Epithelial cell of esophagus (primary cell): ENCODE measurements around the gene BCL2L13.
"Not testable (repeated sequence)": the region's sequence is repeated elsewhere in the genome, so short reads cannot be mapped to it uniquely, and the experiment has no call there.

ENCODE experiments used
- DNase-seq: peaks from one replicate; pipeline ENCODE4 v3.0.0; 2010; ENCODE audit warnings: low read depth
- H3K4me3 ChIP-seq: 2 replicates; pipeline ENCODE4 v1.5.1; 2011; ENCODE audit warnings: mild to moderate bottlenecking, low read length, control low read depth
- TF ChIP-seq, protein P1 (sequence below): IDR thresholded peaks from 2 replicates; pipeline ENCODE4 v1.5.1; 2011; ENCODE audit warnings: low read depth, mild to moderate bottlenecking, low read length, control low read depth, inconsistent platforms; ENCODE audit not compliant: insufficient read depth; ENCODE audit errors: missing control alignments

Gene BCL2L13

GRCh38 chr22:17647991-17648390, 9.4 kb downstream of the BCL2L13 start:
- TF ChIP-seq, protein P1, sequence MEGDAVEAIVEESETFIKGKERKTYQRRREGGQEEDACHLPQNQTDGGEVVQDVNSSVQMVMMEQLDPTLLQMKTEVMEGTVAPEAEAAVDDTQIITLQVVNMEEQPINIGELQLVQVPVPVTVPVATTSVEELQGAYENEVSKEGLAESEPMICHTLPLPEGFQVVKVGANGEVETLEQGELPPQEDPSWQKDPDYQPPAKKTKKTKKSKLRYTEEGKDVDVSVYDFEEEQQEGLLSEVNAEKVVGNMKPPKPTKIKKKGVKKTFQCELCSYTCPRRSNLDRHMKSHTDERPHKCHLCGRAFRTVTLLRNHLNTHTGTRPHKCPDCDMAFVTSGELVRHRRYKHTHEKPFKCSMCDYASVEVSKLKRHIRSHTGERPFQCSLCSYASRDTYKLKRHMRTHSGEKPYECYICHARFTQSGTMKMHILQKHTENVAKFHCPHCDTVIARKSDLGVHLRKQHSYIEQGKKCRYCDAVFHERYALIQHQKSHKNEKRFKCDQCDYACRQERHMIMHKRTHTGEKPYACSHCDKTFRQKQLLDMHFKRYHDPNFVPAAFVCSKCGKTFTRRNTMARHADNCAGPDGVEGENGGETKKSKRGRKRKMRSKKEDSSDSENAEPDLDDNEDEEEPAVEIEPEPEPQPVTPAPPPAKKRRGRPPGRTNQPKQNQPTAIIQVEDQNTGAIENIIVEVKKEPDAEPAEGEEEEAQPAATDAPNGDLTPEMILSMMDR: no peak
- no peak overlapping the region for H3K4me3 ChIP-seq
- DNase-seq: no peak

- no peak for DNase-seq
- H3K4me3 ChIP-seq: no peak overlapping the region
- TF ChIP-seq, protein P1: no peak
These were observed 10.0 kb downstream of the BCL2L13 start for GRCh38 chr22:17648569-17648968.

GRCh38 chr22:17655289-17655688, 16.7 kb downstream of the BCL2L13 start:
- no peak for DNase-seq
- H3K4me3 ChIP-seq: no peak overlapping the region
- TF ChIP-seq, protein P1: no peak

DNA sequence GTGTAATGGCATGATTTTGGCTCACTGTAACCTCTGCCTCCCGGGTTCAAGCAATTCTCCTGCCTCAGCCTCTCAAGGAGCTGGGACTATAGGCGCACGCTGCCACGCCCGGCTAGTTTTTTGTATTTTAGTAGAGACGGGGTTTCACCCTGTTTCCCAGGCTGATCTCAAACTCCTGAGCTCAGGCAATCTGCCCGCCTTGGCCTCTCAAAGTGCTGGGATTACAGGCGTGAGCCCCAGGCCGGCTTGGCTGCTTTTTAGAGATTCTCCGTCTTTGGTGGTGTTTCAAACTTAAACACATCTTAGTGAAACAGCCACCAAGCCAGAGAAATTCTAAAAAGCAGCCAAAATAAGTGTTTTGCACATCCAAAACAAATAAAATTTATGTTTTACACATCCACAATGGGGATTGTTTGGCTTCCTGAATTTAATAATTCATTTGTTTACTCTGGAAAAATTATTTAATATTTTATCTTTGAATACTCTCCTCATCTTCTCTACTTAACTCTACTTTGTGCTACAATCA, 18.4 kb downstream of the BCL2L13 start:
- DNase-seq: no peak
- no peak overlapping the region for H3K4me3 ChIP-seq
- TF ChIP-seq, protein P1: no peak

DNA sequence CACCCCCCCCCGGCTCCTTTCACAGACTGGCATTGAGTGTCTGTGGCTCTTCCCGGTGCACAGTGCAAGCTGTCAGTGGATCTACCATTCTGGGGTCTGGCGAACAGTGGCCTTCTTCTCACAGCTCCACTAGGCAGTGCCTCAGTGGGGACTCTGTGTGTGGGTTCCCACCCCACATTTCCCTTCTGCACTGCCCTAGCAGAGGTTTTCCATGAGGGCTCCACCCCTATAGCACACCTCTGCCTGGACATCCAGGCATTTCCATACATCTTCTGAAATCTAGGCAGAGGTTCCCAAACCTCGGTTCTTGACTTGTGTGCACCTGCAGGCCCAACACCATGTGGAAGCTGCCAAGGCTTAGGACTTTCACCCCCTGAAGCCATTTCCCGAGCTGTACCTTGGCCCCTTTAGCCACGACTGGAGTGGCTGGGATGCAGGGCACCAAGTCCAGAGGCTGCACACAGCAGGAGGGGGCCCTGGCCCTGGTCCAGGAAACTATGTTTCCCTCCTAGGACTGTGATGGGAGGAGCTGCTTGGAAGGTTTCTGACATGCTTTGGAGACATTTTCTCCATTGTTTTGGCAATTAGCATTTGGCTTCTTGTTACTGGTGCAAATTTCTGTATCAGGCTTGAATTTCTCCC, 26.0 kb downstream of the BCL2L13 start:
- no peak overlapping the region for H3K4me3 ChIP-seq
- TF ChIP-seq, protein P1: no peak
- no peak for DNase-seq

- TF ChIP-seq, protein P1: no peak
- no peak overlapping the region for H3K4me3 ChIP-seq
- DNase-seq: no peak
These were observed 26.7 kb downstream of the BCL2L13 start for GRCh38 chr22:17665248-17665647.

DNA sequence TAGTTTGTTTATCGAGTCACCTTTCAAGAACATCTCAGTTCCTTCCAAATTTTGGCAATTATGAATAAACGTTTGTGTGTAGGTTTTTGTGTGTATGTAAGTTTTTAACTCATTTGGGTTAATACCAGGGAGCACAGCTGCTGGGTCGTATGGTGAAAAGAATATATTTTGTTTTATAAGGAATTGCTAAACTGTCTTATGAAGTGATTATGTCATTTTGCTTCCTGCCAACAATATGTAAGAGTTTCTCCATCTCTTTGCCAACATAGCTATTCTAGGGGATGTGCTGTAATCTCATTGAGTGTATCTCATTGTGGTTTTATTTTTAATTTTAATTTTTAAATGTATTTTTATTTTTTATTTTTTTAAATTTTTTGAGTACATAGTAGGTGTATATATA, 27.3 kb downstream of the BCL2L13 start:
- DNase-seq: no peak
- no peak overlapping the region for H3K4me3 ChIP-seq
- TF ChIP-seq, protein P1: no peak

DNA sequence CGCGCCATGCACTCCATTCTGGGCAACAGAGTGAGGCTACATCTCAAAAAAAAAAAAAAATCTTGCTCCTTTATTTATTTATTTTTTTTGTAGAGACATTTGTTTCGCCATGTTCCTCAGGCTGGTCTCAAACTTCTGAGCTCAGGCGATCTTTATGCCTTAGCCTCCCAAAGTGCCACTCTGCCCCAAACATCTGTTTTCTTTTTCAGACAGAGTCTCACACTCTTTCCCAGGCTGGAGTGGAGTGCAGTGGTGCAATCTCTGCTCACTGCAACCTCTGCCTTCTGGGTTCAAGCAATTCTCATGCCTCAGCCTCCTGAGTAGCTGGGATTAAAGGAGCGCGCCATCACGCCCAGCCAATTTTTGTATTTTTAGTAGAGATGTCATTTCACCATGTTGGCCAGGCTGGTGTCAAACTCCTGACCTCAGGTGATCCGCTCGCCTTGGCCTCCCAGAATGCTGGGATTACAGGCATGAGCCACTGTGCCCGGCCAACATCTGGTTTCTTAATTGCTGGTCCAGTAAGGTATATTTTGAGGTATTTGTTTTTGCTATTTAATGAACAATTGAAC, 33.0 kb downstream of the BCL2L13 start:
- not testable (repeated sequence) for DNase-seq, H3K4me3 ChIP-seq
